Mesothelial cell of epicardium (in vitro differentiated cells): Measurements from ENCODE around the gene MBD4. TPM values are rescaled to one million over a fixed set of nuclear protein-coding genes. Genes with fewer than 3 reads are reported as not detected.

ENCODE experiments used
- DNase-seq, 2 experiments: peaks; one replicate each; pipeline ENCODE4 v3.0.0; 2021; ENCODE audit warnings: low spot score in 2 of 2; ENCODE audit not compliant: unreplicated experiment in 2 of 2
- H3K27ac Mint-ChIP-seq: 2 replicates; pipeline ENCODE4 v1.8.0; 2021; ENCODE audit warnings: mixed read lengths
- H3K27me3 Mint-ChIP-seq: 2 replicates; pipeline ENCODE4 v1.8.0; 2021; ENCODE audit warnings: low read depth, mixed read lengths
- H3K36me3 Mint-ChIP-seq: 2 replicates; pipeline ENCODE4 v1.8.0; 2021; ENCODE audit warnings: mixed read lengths
- H3K4me1 Mint-ChIP-seq: 2 replicates; pipeline ENCODE4 v1.8.0; 2021; ENCODE audit warnings: mixed read lengths
- H3K4me3 Mint-ChIP-seq: 2 replicates; pipeline ENCODE4 v1.8.0; 2021; ENCODE audit warnings: mild to moderate bottlenecking, moderate library complexity, mixed read lengths
- H3K9me3 Mint-ChIP-seq: 2 replicates; pipeline ENCODE4 v1.8.0; 2021; ENCODE audit warnings: mixed read lengths
- CTCF ChIP-seq: fragments of 200-600 bp; sonication (generic); IDR thresholded peaks from one replicate; pipeline ENCODE4 v1.5.0; 2021; ENCODE audit warnings: antibody characterized with exemption; ENCODE audit not compliant: unreplicated experiment
- total RNA-seq: library from RNA; stranded (reverse); gene quantifications from 3 replicates; pipeline ENCODE4 v1.2.1, GENCODE V29; 2021

MBD4 gene
- total RNA-seq, 1 donor from 2014 or later = 26.6 TPM

DNA sequence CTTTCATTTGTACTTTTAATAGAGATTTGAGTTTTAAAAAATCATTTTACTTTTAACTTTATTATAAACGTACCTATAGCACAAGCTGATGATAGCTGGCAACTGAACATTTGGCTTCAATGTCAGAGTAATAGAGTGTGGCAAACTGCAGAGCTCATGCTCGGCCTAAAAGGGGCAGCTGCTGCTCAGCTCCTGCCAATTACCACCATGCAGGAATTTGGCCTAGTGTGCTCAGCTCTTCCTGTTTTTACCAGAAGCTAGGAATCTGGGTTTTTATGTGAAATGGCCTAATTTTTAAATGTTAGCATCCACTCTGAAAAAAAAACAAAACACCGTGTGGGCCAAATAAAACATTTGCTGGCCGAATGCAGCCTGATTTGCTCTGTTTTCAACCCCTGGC, 2.0 kb upstream of the MBD4 start:
- Mint-ChIP-seq H3K27ac (no peak overlapping the region), H3K4me3 (peak overlapping the region; percentile 92), H3K36me3 (peaks cover 4% of the 10 kb centered on the region), H3K27me3 (no peaks in the 10 kb centered on the region), H3K9me3 (no peaks in the 10 kb centered on the region), H3K4me1 (peaks cover 58% of the 10 kb centered on the region)
- no peak for DNase-seq
- no peak for TF ChIP-seq CTCF

DNA sequence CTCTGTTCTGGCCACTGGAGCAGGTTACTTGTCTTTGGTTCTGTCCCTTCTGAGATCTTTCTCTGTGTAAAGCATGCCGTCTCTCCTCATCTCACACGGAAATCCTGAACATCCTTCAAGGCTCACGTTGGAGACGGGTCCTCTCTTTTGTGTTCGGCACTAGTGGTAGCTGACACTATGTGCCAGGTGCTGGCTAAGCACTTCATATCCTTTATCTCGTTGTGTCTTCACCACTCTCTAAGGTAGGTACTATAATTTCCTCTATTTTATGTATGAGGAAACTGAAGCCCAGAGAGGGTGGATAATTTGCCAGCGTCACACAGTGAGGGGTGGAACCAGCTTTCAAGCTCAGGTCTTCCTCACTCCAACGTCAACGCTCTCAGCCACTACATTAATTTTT, 1.5 kb upstream of the MBD4 start:
- H3K27ac Mint-ChIP-seq = peak overlapping the region; percentile 95
- DNase-seq = no peak
- peaks cover 9% of the 10 kb centered on the region for H3K36me3 Mint-ChIP-seq
- no peaks in the 10 kb centered on the region for H3K9me3 Mint-ChIP-seq
- H3K4me3 Mint-ChIP-seq = peak overlapping the region; percentile 92
- H3K4me1 Mint-ChIP-seq = peaks cover 54% of the 10 kb centered on the region
- TF ChIP-seq CTCF = no peak
- no peaks in the 10 kb centered on the region for H3K27me3 Mint-ChIP-seq

DNA sequence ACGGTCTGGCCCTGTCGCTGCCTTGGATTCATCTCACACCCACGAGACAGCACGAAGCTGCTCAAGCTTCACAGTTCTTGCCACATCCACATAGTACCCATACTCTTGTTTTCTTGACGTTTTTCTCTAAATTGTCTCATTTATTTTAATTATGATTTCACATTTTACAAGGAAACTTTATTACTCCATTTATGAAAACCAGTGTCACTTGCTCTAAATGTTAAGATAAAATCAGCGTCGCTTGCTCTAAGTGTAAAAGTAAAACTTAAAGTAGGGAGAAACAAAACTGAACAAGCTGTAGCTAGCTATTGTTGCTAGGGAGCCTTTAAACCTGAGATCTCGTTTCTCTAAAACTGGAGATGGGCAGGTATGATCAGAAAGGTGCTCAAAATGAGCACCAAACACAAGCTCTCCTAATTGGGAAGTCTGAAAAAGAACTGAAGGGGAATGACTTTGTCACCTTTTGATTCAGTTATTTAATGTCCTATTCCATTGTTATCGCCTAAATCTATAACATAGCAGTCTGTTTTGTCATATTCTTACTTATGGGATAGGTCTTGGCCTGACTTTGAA, 956 bp upstream of the MBD4 start:
- Mint-ChIP-seq H3K9me3 (no peaks in the 10 kb centered on the region), H3K4me3 (peak overlapping the region; percentile 92), H3K27me3 (no peaks in the 10 kb centered on the region), H3K36me3 (peaks cover 9% of the 10 kb centered on the region), H3K4me1 (peaks cover 54% of the 10 kb centered on the region), H3K27ac (peak overlapping the region; percentile 95)
- no peak for TF ChIP-seq CTCF
- no peak for DNase-seq

DNA sequence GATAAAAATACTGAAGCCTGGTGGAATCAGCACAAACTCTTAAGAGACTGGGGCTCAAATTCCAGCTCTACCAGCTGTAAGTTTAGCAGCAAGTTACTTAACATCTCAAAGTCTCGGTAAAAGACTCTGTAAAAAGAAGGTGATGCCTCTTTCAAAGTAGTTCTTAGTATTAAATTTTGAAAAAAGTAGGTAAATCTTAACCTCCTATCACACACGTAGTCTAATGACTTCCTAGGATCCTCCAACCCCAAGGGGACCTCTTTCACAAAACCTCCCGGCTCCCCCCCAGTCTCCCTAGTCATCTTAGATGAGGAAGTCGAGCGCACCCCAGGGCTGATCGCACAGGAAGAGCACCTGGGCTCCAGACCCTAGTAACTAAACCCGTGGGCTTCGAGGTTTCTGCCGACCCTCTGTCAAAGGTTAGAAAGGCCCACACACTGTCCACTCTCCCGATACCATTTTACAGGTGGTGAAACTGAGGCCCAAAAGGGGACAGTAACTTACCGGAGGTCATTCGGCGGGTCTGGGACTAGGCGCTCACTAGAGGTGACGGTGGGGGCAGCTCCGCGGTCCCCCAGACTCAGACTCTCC, 427 bp downstream of the MBD4 start:
- H3K4me3 Mint-ChIP-seq = peak overlapping the region; percentile 92
- H3K4me1 Mint-ChIP-seq = peaks cover 58% of the 10 kb centered on the region
- peaks cover 9% of the 10 kb centered on the region for H3K36me3 Mint-ChIP-seq
- no peaks in the 10 kb centered on the region for H3K9me3 Mint-ChIP-seq
- TF ChIP-seq CTCF = no peak
- H3K27ac Mint-ChIP-seq = peak overlapping the region; percentile 95
- peak in 1 of 2 experiments; percentile 44 for DNase-seq
- H3K27me3 Mint-ChIP-seq = no peaks in the 10 kb centered on the region

DNA sequence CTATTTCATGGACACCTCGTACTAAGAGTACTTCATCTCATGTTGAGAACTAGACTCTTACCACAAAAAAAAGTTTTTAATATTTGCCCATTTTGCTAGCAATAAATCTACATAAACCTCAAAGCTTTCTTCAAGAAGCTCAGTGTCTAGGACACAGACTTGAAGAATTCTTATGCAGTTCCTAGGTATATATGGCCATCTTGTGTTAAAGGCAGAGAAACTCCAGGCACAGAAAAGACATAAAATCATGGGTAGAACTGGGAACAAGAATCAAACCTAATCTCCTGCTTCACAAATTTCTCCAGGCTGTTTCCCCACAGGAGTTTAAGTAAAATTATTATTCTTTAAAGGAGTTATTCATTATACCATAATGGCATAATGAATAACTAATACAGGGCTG, 4.4 kb downstream of the MBD4 start:
- no peak for DNase-seq
- Mint-ChIP-seq H3K36me3 (peaks cover 19% of the 10 kb centered on the region), H3K4me1 (peaks cover 31% of the 10 kb centered on the region), H3K9me3 (no peaks in the 10 kb centered on the region), H3K27me3 (no peaks in the 10 kb centered on the region), H3K4me3 (no peak overlapping the region), H3K27ac (no peak overlapping the region)
- TF ChIP-seq CTCF = no peak
